HCT116 (cell line): ENCODE results near the gene TOLLIP. TPM values are rescaled to one million over a fixed set of nuclear protein-coding genes. Genes with fewer than 3 reads are reported as not detected.

Experiments
- ATAC-seq: fragments of 200-7000 bp; cut with Tn5 transposase; 2 replicates; pipeline ENCODE4 v1.9.1; 2020; ENCODE audit warnings: mild to moderate bottlenecking, moderate library complexity
- BruUV-seq: library from RNA; stranded (reverse); fragments of 400-500 nt; replicated peaks from 2 replicates; lab custom pipeline; 2021; lab: Mats Ljungman, UMichigan
- CTCF ChIA-PET: fragments of 300-600 bp; sonication (Branson Sonifier 250); formaldehyde crosslinking; loops from one replicate; lab custom pipeline; 2021; ENCODE audit warnings: antibody characterized with exemption; lab: Charles Lee
- POLR2A ChIA-PET: fragments of 300-600, 350-600 bp; sonication (Branson Sonifier 250); formaldehyde crosslinking; loops from one replicate; lab custom pipeline; 2021; ENCODE audit warnings: antibody characterized with exemption; lab: Charles Lee
- RAD21 ChIA-PET, 2 experiments: fragments of 300-600 bp; sonication (Branson Sonifier 250); formaldehyde crosslinking; loops; one replicate each; lab custom pipeline; 2023; ENCODE audit warnings: low total read pairs in 2 of 2; ENCODE audit not compliant: uncharacterized antibody in 2 of 2, unreplicated experiment in 2 of 2, low non-redundant PET in 1 of 2; lab: Charles Lee
- DNase-seq: peaks from one replicate; pipeline ENCODE4 v3.0.0-alpha.2; 2010; ENCODE audit warnings: low read depth, low spot score
- H2AFZ ChIP-seq: fragments of 200-600 bp; shearing (Covaris generic), sonication (generic); 2 replicates; pipeline ENCODE4 v1.6.1; 2017; ENCODE audit warnings: low read depth, mixed run types, mixed read lengths, antibody characterized with exemption, low read length; ENCODE audit not compliant: poor library complexity, severe bottlenecking
- H3K27ac ChIP-seq: 2 replicates; pipeline ENCODE4 v1.5.1; 2012; ENCODE audit warnings: low read depth, low read length
- H3K27me3 ChIP-seq: fragments of 200-600 bp; sonication (generic); 2 replicates; pipeline ENCODE4 v1.6.1; 2016; ENCODE audit warnings: mixed run types, low read length, mixed read lengths; ENCODE audit not compliant: insufficient read depth
- H3K36me3 ChIP-seq, 2 experiments: fragments of 200-500 bp in 1 of 2; fragments of 200-600 bp in 1 of 2; sonication (Bioruptor generic) in 1 of 2; sonication (generic) in 1 of 2; 2 replicates each; pipeline versions ENCODE4 v1.5.1 to v1.6.1; 2014 to 2016; ENCODE audit warnings: low read length in 2 of 2, inconsistent platforms in 1 of 2, mixed read lengths in 1 of 2, mixed run types in 1 of 2; ENCODE audit not compliant: insufficient read depth in 2 of 2, control insufficient read depth in 1 of 2
- H3K4me1 ChIP-seq, 2 experiments: fragments of 200-600 bp in 1 of 2; sonication (generic) in 1 of 2; 2 replicates each; pipeline versions ENCODE4 v1.5.1 to v1.6.1; 2012 to 2017; ENCODE audit warnings: low read length in 2 of 2, inconsistent platforms in 1 of 2, mild to moderate bottlenecking in 1 of 2, mixed read lengths in 1 of 2, mixed run types in 1 of 2, moderate library complexity in 1 of 2; ENCODE audit not compliant: insufficient read depth in 2 of 2, control insufficient read depth in 1 of 2
- H3K4me2 ChIP-seq: fragments of 200-600 bp; sonication (generic); 2 replicates; pipeline ENCODE4 v1.6.1; 2017; ENCODE audit warnings: mixed run types, low read length, mixed read lengths
- H3K4me3 ChIP-seq, 2 experiments: fragments of 200-600 bp in 1 of 2; sonication (generic) in 1 of 2; replicated peaks in 1 of 2; 2 replicates each; pipeline ENCODE4 v1.5.1; 2011 to 2016; ENCODE audit warnings: low read length in 2 of 2, control low read depth in 1 of 2, low read depth in 1 of 2, mild to moderate bottlenecking in 1 of 2, mixed read lengths in 1 of 2, mixed run types in 1 of 2
- H3K79me2 ChIP-seq: fragments of 200-600 bp; sonication (generic); 2 replicates; pipeline ENCODE4 v1.6.1; 2017; ENCODE audit warnings: mild to moderate bottlenecking, mixed run types, low read length, moderate library complexity, mixed read lengths; ENCODE audit not compliant: insufficient read depth
- H3K9ac ChIP-seq: fragments of 200-600 bp; sonication (generic); 2 replicates; pipeline ENCODE4 v1.6.1; 2016; ENCODE audit warnings: low read length, mixed read lengths
- H3K9me2 ChIP-seq: fragments of 200-600 bp; sonication (generic), shearing (Covaris generic); 2 replicates; pipeline ENCODE4 v1.6.1; 2017; ENCODE audit warnings: mixed run types, mild to moderate bottlenecking, moderate library complexity; ENCODE audit not compliant: insufficient read depth
- H3K9me3 ChIP-seq, 2 experiments: fragments of 200-500 bp in 1 of 2; fragments of 200-600 bp in 1 of 2; sonication (Bioruptor generic) in 1 of 2; sonication (generic) in 1 of 2; 2 replicates each; pipeline ENCODE4 v1.6.1; 2014 to 2017; ENCODE audit warnings: low read length in 2 of 2, mixed read lengths in 2 of 2, inconsistent platforms in 1 of 2, low read depth in 1 of 2, mild to moderate bottlenecking in 1 of 2, mixed run types in 1 of 2, moderate library complexity in 1 of 2; ENCODE audit not compliant: control insufficient read depth in 1 of 2, insufficient read depth in 1 of 2
- H4K20me1 ChIP-seq: fragments of 200-600 bp; sonication (generic), shearing (Covaris generic); 2 replicates; pipeline ENCODE4 v1.6.1; 2017; ENCODE audit warnings: mixed run types, mild to moderate bottlenecking, moderate library complexity; ENCODE audit not compliant: insufficient read depth
- ATF3 ChIP-seq: IDR thresholded peaks from 2 replicates; pipeline ENCODE4 v1.6.1; 2012
- CBX3 ChIP-seq: IDR thresholded peaks from 2 replicates; pipeline ENCODE4 v1.6.1; 2012; ENCODE audit warnings: low read depth
- CEBPB ChIP-seq: IDR thresholded peaks from 2 replicates; pipeline ENCODE4 v1.6.1; 2012; ENCODE audit warnings: low read depth
- CTCF ChIP-seq, 3 experiments: fragments of 200-600 bp in 1 of 3; sonication (generic) in 1 of 3; IDR thresholded peaks in 2 of 3; conservative IDR thresholded peaks in 1 of 3; 2 replicates each; pipeline ENCODE4 v1.5.1; 2012 to 2017; ENCODE audit warnings: low read depth in 2 of 3, low read length in 2 of 3, antibody characterized with exemption in 1 of 3, borderline replicate concordance in 1 of 3, control low read depth in 1 of 3, mild to moderate bottlenecking in 1 of 3, mixed read lengths in 1 of 3, mixed run types in 1 of 3, moderate library complexity in 1 of 3; ENCODE audit not compliant: insufficient read depth in 1 of 3
- EGR1 ChIP-seq: IDR thresholded peaks from 2 replicates; pipeline ENCODE4 v1.6.1; 2012; ENCODE audit warnings: low read depth
- ELF1 ChIP-seq: IDR thresholded peaks from 2 replicates; pipeline ENCODE4 v1.6.1; 2012; ENCODE audit warnings: low read depth, borderline replicate concordance
- EZH2 ChIP-seq: fragments of 200-600 bp; sonication (generic); IDR thresholded peaks from 2 replicates; pipeline ENCODE4 v1.6.1; 2017; ENCODE audit warnings: antibody characterized with exemption, mixed run types
- EZH2phosphoT487 ChIP-seq: fragments of 200-600 bp; IDR thresholded peaks from 2 replicates; pipeline ENCODE4 v1.6.1; 2018; ENCODE audit warnings: antibody characterized with exemption, borderline replicate concordance
- MAX ChIP-seq: IDR thresholded peaks from 2 replicates; pipeline ENCODE4 v1.6.1; 2012
- POLR2A ChIP-seq: IDR thresholded peaks from 2 replicates; pipeline ENCODE4 v1.7.0; 2011; ENCODE audit warnings: borderline replicate concordance; ENCODE audit not compliant: insufficient read depth, insufficient read length; ENCODE audit errors: extremely low read depth
- POLR2AphosphoS5 ChIP-seq: IDR thresholded peaks from 2 replicates; pipeline ENCODE4 v1.6.1; 2011; ENCODE audit warnings: mild to moderate bottlenecking, low read depth, low read length, moderate library complexity
- RAD21 ChIP-seq: IDR thresholded peaks from 2 replicates; pipeline ENCODE4 v1.6.1; 2012; ENCODE audit warnings: low read depth, mild to moderate bottlenecking
- REST ChIP-seq: IDR thresholded peaks from 2 replicates; pipeline ENCODE4 v1.6.1; 2012; ENCODE audit warnings: low read depth
- SIN3A ChIP-seq: IDR thresholded peaks from 2 replicates; pipeline ENCODE4 v1.6.1; 2012; ENCODE audit warnings: low read depth
- SRF ChIP-seq: IDR thresholded peaks from 2 replicates; pipeline ENCODE4 v1.6.1; 2012; ENCODE audit warnings: low read depth
- TCF7L2 ChIP-seq: IDR thresholded peaks from 2 replicates; pipeline ENCODE4 v1.7.0; 2011; ENCODE audit warnings: borderline replicate concordance, inconsistent platforms; ENCODE audit not compliant: insufficient read depth, insufficient read length; ENCODE audit errors: extremely low read depth
- YY1 ChIP-seq: IDR thresholded peaks from 2 replicates; pipeline ENCODE4 v1.6.1; 2011; ENCODE audit warnings: low read length, low read depth, moderate library complexity, mild to moderate bottlenecking; ENCODE audit not compliant: insufficient replicate concordance; ENCODE audit errors: extremely low read depth
- ZFX ChIP-seq: fragments of 450-650 bp; IDR thresholded peaks from 2 replicates; pipeline ENCODE4 v1.6.1; 2017
- ZNF274 ChIP-seq: fragments of 200-500 bp; sonication (Bioruptor generic); IDR thresholded peaks from 2 replicates; pipeline ENCODE4 v1.6.1; 2014; ENCODE audit warnings: mild to moderate bottlenecking, low read depth, low read length, inconsistent platforms
- intact Hi-C: fragments of 100-400 bp; cut with micrococcal nuclease; formaldehyde crosslinking; loops from 2 replicates; pipeline ENCODE4 v1.10.0; 2022
- total RNA-seq: library from RNA; stranded (reverse); gene quantifications from one replicate; pipeline ENCODE4 v1.2.1, GENCODE V29; 2021; ENCODE audit not compliant: unreplicated experiment

Gene TOLLIP
- total RNA-seq, 1 experiment from 2014 or later, result 28.5 TPM

GRCh38 chr11:1241706-1242105 lies 67.7 kb downstream of the TOLLIP start:
- H3K9me2 ChIP-seq, result no peaks in the 10 kb centered on the region
- ChIA-PET POLR2A (interaction anchor here (0.6 kb wide), 1 partner anchor 37 kb away, joined by 3 read pairs; no protein-coding TSS in a partner anchor), RAD21 (no interaction called here), CTCF (no interaction called here)
- ATAC-seq, result no peak
- no peak for DNase-seq
- H3K4me2 ChIP-seq, result no peak overlapping the region
- no peak overlapping the region for H3K9ac ChIP-seq
- no peak overlapping the region for H2AFZ ChIP-seq
- no peaks in the 10 kb centered on the region for H3K36me3 ChIP-seq
- H4K20me1 ChIP-seq, result no peaks in the 10 kb centered on the region
- no peaks in the 10 kb centered on the region for H3K79me2 ChIP-seq
- no peak overlapping the region for H3K27ac ChIP-seq
- no peaks in the 10 kb centered on the region for H3K27me3 ChIP-seq
- H3K4me3 ChIP-seq, result no peak overlapping the region
- H3K4me1 ChIP-seq, result peaks cover 0 to 3% of the 10 kb centered on the region in 2 experiments; a peak in 1 of 4 replicates
- TF ChIP-seq ZFX (no peak), SRF (no peak), CTCF (IDR thresholded peaks at IDR 0.05 in 2 of 3, conservative IDR thresholded peaks at IDR 0.05 in 1 of 3; ENCODE audit: borderline replicate concordance in 1 of 3, insufficient read depth in 1 of 3, low read depth in 2 of 3, low read length in 2 of 3) (no peak), REST (no peak), CEBPB (no peak), EZH2 (no peak), RAD21 (no peak), SIN3A (no peak), TCF7L2 (no peak), YY1 (no peak), CBX3 (no peak), POLR2A (no peak), ELF1 (no peak), MAX (no peak), EZH2phosphoT487 (no peak), EGR1 (no peak), ZNF274 (no peak), ATF3 (no peak), POLR2AphosphoS5 (no peak)
- no TSS peak for BruUV-seq
- intact Hi-C loops, result no loop called here
- no peaks in the 10 kb centered on the region for H3K9me3 ChIP-seq
